ENCODE results near the gene DUOXA1.

- TF ChIP-seq CTCF (conservative IDR thresholded peaks at IDR 0.05) (no peak), ZFX (IDR thresholded peaks at IDR 0.05) (no peak)
Observed at GRCh38 chr15:45100884-45101625, 28.6 kb downstream of the DUOXA1 start.

All from C4-2B (cell line).